ENCODE data around the gene SYT6. TPM values are rescaled to one million over a fixed set of nuclear protein-coding genes. Genes with fewer than 3 reads are reported as not detected.

SYT6 gene
- total and polyA plus RNA-seq, 2 of the 13 experiments (the other 11 are each of a cell fraction or from before 2014, with no cell fraction given) = not detected

GRCh38 chr1:114201486-114201885, 47.8 kb upstream of the SYT6 start:
- no peak overlapping the region for H3K4me2 ChIP-seq (ENCODE audit: low read depth, low read length)
- 6% methylated on average over 3 of the region's 3 CpGs for WGBS (ENCODE audit: low lambda C conversion rate)
- no peaks in the 10 kb centered on the region for H4K20me1 ChIP-seq (ENCODE audit: insufficient read depth, low read length)
- no peak for ATAC-seq
- no peaks in the 10 kb centered on the region for H3K9me3 ChIP-seq (ENCODE audit: low read length)
- POLR2A ChIA-PET = no interaction called here
- no peaks in the 10 kb centered on the region for H3K79me2 ChIP-seq (ENCODE audit: insufficient read depth, low read length)
- no peak for DNase-seq (ENCODE audit: low spot score)
- in situ Hi-C loops (cut with HindIII; ENCODE audit: extremely low pct_ligation_motif_present, low pct_unique_long_range_greater_than_20kb) = no loop called here
- no peak overlapping the region for H3K27ac ChIP-seq (ENCODE audit: extremely low read length, insufficient read depth, low read length)
- CTCF ChIA-PET (ENCODE audit: low intra/inter-chr PET ratio, low total read pairs) = no interaction called here
- H3K9ac ChIP-seq (ENCODE audit: insufficient read depth, low read depth, low read length) = no peak overlapping the region
- H3K4me3 ChIP-seq (replicated peaks in 1 of 3; ENCODE audit: insufficient read depth in 1 of 3, low read depth in 2 of 3, low read length in 3 of 3) = no peak overlapping the region
- no TSS peak for BruUV-seq (replicated peaks)
- intact Hi-C loops (cut with micrococcal nuclease; ENCODE audit: unreplicated experiment) = no loop called here
- H3K4me1 ChIP-seq (ENCODE audit: insufficient read depth, low read length) = no peaks in the 10 kb centered on the region
- no peaks in the 10 kb centered on the region for H3K27me3 ChIP-seq (ENCODE audit: control insufficient read depth in 1 of 2, insufficient read depth in 2 of 2, low read length in 2 of 2)
- H2AFZ ChIP-seq (ENCODE audit: low read length) = no peak overlapping the region
- no peak for FAIRE-seq
- no peak for TF ChIP-seq ZNF235 (CRISPR knock-in tag; IDR thresholded peaks at IDR 0.05; ENCODE audit: borderline replicate concordance)
- no peak for TF ChIP-seq ZNF224 (CRISPR knock-in tag; IDR thresholded peaks at IDR 0.05)
- no peak for TF ChIP-seq SRF (IDR thresholded peaks at IDR 0.05; ENCODE audit: low read depth, low read length)
- no peak for TF ChIP-seq ZNF17 (CRISPR knock-in tag; IDR thresholded peaks at IDR 0.05)
- no peak for TF ChIP-seq TP53 (CRISPR knock-in tag; conservative IDR thresholded peaks at IDR 0.05)
- TF ChIP-seq ZNF749 (CRISPR knock-in tag; IDR thresholded peaks at IDR 0.05; ENCODE audit: borderline replicate concordance) = no peak
- TF ChIP-seq ZNF580 (CRISPR knock-in tag; IDR thresholded peaks at IDR 0.05; ENCODE audit: borderline replicate concordance, low read depth) = no peak
- no peak for TF ChIP-seq THRA (CRISPR knock-in tag; IDR thresholded peaks at IDR 0.05; ENCODE audit: borderline replicate concordance)
- TF ChIP-seq ZNF563 (CRISPR knock-in tag; IDR thresholded peaks at IDR 0.05) = no peak
- no peak for TF ChIP-seq PHB2 (IDR thresholded peaks at IDR 0.05; ENCODE audit: partially characterized antibody)
- TF ChIP-seq ZNF782 (CRISPR knock-in tag; IDR thresholded peaks at IDR 0.05; ENCODE audit: borderline replicate concordance) = no peak
- no peak for TF ChIP-seq GRHL1 (CRISPR knock-in tag; conservative IDR thresholded peaks at IDR 0.05)
- no peak for TF ChIP-seq FOXA1 (IDR thresholded peaks at IDR 0.05)
- no peak for TF ChIP-seq FOXA1 (CRISPR knock-in tag; IDR thresholded peaks at IDR 0.05)
- H3K36me3 ChIP-seq (replicated peaks in 1 of 2; ENCODE audit: control insufficient read depth in 1 of 2, insufficient read depth in 2 of 2, low read length in 2 of 2) = no peaks in the 10 kb centered on the region

Data from HepG2 (cell line).